SK-N-MC (cell line): Measurements from ENCODE around the gene CSMD2.

Source experiments
- DNase-seq: peaks from one replicate; pipeline ENCODE4 v3.0.0-alpha.2; 2011; ENCODE audit warnings: low read depth, low spot score
- H3K27ac ChIP-seq: fragments of 200-600 bp; sonication (generic); 2 replicates; pipeline ENCODE4 v1.5.1; 2016; ENCODE audit warnings: mixed run types
- H3K36me3 ChIP-seq: fragments of 200-600 bp; sonication (generic); 2 replicates; pipeline ENCODE4 v1.6.1; 2017; ENCODE audit warnings: antibody characterized with exemption, low read length, mixed read lengths; ENCODE audit not compliant: insufficient read depth
- H3K4me3 ChIP-seq: fragments of 200-600 bp; sonication (generic); 2 replicates; pipeline ENCODE4 v1.5.1; 2016
- H3K9ac ChIP-seq: fragments of 200-600 bp; sonication (generic); 2 replicates; pipeline ENCODE4 v1.8.0; 2017; ENCODE audit warnings: mixed run types, mixed read lengths; ENCODE audit not compliant: insufficient read length
- H3K9me3 ChIP-seq: fragments of 200-600 bp; sonication (generic); 2 replicates; pipeline ENCODE4 v1.6.1; 2017; ENCODE audit warnings: low read depth, mild to moderate bottlenecking, antibody characterized with exemption, low read length, moderate library complexity, mixed read lengths
- EZH2 ChIP-seq: fragments of 200-600 bp; sonication (generic); IDR thresholded peaks from one replicate; pipeline ENCODE4 v1.6.1; 2017; ENCODE audit warnings: antibody characterized with exemption
- FOXP2 ChIP-seq: optimal IDR thresholded peaks from 2 replicates; pipeline ENCODE3; 2011; ENCODE audit warnings: mild to moderate bottlenecking, moderate library complexity; ENCODE audit not compliant: insufficient read depth; ENCODE audit errors: extremely low read length, control extremely low read depth
- POLR2AphosphoS5 ChIP-seq: IDR thresholded peaks from 2 replicates; pipeline ENCODE4 v1.6.1; 2012; ENCODE audit warnings: mild to moderate bottlenecking, low read depth, low read length, borderline replicate concordance

CSMD2 gene

GRCh38 chr1:33975961-33976360 lies 189.1 kb downstream of the CSMD2 start:
- no peak overlapping the region for H3K27ac ChIP-seq
- no peaks in the 10 kb centered on the region for H3K9me3 ChIP-seq
- no peak for TF ChIP-seq FOXP2
- no peak for TF ChIP-seq POLR2AphosphoS5
- no peaks in the 10 kb centered on the region for H3K36me3 ChIP-seq
- DNase-seq: no peak
- H3K9ac ChIP-seq: no peak overlapping the region
- no peak overlapping the region for H3K4me3 ChIP-seq

- no peaks in the 10 kb centered on the region for H3K36me3 ChIP-seq
- H3K9me3 ChIP-seq: no peaks in the 10 kb centered on the region
- DNase-seq: no peak
- no peak overlapping the region for H3K9ac ChIP-seq
- no peak overlapping the region for H3K27ac ChIP-seq
- TF ChIP-seq EZH2: no peak
- TF ChIP-seq FOXP2: no peak
- no peak for TF ChIP-seq POLR2AphosphoS5
- no peak overlapping the region for H3K4me3 ChIP-seq
Measured at GRCh38 chr1:33973799-33974545, 191.1 kb downstream of the CSMD2 start.

GRCh38 chr1:33972676-33973395 lies 192.2 kb downstream of the CSMD2 start:
- no peak overlapping the region for H3K9ac ChIP-seq
- H3K36me3 ChIP-seq: no peaks in the 10 kb centered on the region
- no peak overlapping the region for H3K4me3 ChIP-seq
- TF ChIP-seq EZH2: no peak
- no peak for TF ChIP-seq POLR2AphosphoS5
- TF ChIP-seq FOXP2: no peak
- no peak for DNase-seq
- H3K9me3 ChIP-seq: no peaks in the 10 kb centered on the region
- no peak overlapping the region for H3K27ac ChIP-seq

GRCh38 chr1:33971913-33972312 lies 193.1 kb downstream of the CSMD2 start:
- H3K9me3 ChIP-seq: no peaks in the 10 kb centered on the region
- no peaks in the 10 kb centered on the region for H3K36me3 ChIP-seq
- TF ChIP-seq POLR2AphosphoS5: no peak
- no peak for TF ChIP-seq FOXP2
- no peak for TF ChIP-seq EZH2
- no peak overlapping the region for H3K9ac ChIP-seq
- DNase-seq: no peak
- no peak overlapping the region for H3K27ac ChIP-seq
- no peak overlapping the region for H3K4me3 ChIP-seq

- TF ChIP-seq EZH2 (no peak), POLR2AphosphoS5 (no peak), FOXP2 (no peak)
- H3K9ac ChIP-seq: no peak overlapping the region
- no peak overlapping the region for H3K27ac ChIP-seq
Measured at GRCh38 chr1:33971018-33971710, 193.9 kb downstream of the CSMD2 start.

GRCh38 chr1:33970148-33970825 lies 194.7 kb downstream of the CSMD2 start:
- Histone ChIP-seq H3K9me3 (no peaks in the 10 kb centered on the region), H3K9ac (no peak overlapping the region), H3K36me3 (no peaks in the 10 kb centered on the region), H3K27ac (no peak overlapping the region), H3K4me3 (no peak overlapping the region)
- TF ChIP-seq FOXP2: no peak
- no peak for DNase-seq

More at GRCh38 chr1:33971018-33971710, 193.9 kb downstream of the CSMD2 start:
- DNase-seq: no peak
- no peaks in the 10 kb centered on the region for H3K36me3 ChIP-seq
- H3K9me3 ChIP-seq: no peaks in the 10 kb centered on the region
- no peak overlapping the region for H3K4me3 ChIP-seq

- no peak for DNase-seq
- TF ChIP-seq FOXP2: no peak
- no peak for TF ChIP-seq EZH2
- TF ChIP-seq POLR2AphosphoS5: no peak
- Histone ChIP-seq H3K27ac (no peak overlapping the region), H3K4me3 (no peak overlapping the region), H3K9me3 (no peaks in the 10 kb centered on the region), H3K9ac (no peak overlapping the region), H3K36me3 (no peaks in the 10 kb centered on the region)
Measured at GRCh38 chr1:33966346-33967141, 198.5 kb downstream of the CSMD2 start.
